ENCODE data around the gene TMEM61.
"Not testable (repeated sequence)": the region's sequence is repeated elsewhere in the genome, so short reads cannot be mapped to it uniquely, and the experiment has no call there.

TMEM61 gene

DNA sequence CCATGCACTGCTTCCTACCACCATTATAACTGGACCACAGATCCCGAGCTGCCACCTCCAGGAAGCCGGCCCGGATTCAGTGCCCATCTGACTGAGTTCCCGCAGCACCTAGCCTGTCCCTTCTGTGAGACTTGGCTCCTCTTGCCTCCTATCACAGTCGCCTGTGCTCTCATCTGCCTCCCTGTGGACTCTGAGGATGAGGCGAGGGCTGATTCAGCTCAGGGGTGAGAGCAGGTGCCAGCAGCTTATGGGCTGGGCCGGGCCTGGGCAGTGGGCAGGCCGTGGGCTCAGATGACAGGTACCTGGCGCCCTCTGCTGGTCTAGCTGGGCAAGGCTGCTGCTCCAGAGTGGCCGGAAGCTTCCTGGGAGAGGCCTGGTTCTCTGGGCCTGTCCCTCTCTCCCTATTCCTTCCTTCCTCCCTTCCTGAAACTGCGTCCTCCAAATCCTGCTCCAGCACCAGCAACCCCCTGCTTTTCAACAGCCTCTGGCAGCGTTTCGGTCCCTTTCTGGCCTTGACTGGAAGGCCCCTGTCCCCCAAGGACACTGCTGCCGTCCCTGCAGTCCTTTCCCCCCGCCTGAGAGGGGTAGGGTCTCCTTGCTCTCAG lies 41.6 kb downstream of the TMEM61 start:
- ATAC-seq (ENCODE audit: low read depth) = peak; percentile 100
- Histone ChIP-seq H3K27me3 (ENCODE audit: insufficient read depth, poor library complexity, severe bottlenecking) (no peaks in the 10 kb centered on the region), H3K27ac (ENCODE audit: poor library complexity, severe bottlenecking) (no peak overlapping the region), H3K4me1 (ENCODE audit: insufficient read depth, poor library complexity, severe bottlenecking) (no peaks in the 10 kb centered on the region), H3K36me3 (ENCODE audit: low read depth) (no peaks in the 10 kb centered on the region), H3K4me3 (ENCODE audit: severe bottlenecking) (no peak overlapping the region), H3K9me3 (ENCODE audit: severe bottlenecking) (no peaks in the 10 kb centered on the region)
- TF ChIP-seq, protein P1, sequence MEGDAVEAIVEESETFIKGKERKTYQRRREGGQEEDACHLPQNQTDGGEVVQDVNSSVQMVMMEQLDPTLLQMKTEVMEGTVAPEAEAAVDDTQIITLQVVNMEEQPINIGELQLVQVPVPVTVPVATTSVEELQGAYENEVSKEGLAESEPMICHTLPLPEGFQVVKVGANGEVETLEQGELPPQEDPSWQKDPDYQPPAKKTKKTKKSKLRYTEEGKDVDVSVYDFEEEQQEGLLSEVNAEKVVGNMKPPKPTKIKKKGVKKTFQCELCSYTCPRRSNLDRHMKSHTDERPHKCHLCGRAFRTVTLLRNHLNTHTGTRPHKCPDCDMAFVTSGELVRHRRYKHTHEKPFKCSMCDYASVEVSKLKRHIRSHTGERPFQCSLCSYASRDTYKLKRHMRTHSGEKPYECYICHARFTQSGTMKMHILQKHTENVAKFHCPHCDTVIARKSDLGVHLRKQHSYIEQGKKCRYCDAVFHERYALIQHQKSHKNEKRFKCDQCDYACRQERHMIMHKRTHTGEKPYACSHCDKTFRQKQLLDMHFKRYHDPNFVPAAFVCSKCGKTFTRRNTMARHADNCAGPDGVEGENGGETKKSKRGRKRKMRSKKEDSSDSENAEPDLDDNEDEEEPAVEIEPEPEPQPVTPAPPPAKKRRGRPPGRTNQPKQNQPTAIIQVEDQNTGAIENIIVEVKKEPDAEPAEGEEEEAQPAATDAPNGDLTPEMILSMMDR (IDR thresholded peaks at IDR 0.05; ENCODE audit: poor library complexity, severe bottlenecking) = peak; percentile 95
- peak; percentile 89 for DNase-seq (ENCODE audit: low spot score)

DNA sequence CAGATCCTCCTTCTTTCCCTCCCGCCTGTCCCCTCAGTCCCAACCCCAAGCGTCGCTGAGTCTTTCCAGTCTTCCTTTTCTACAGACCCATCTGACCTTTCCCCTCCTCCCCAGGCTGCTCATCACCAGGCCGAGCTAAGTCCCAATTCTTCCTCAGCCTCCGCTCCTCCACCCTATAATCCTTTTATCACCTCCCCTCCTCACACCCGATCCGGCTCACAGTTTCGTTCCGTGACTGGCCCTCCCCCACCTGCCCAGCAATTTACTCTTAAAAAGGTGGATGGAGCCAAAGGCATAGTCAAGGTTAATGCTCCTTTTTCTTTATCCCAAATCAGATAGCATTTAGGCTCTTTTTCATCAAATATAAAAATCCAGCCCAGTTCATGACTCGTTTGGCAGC lies 43.7 kb downstream of the TMEM61 start:
- H3K36me3 ChIP-seq (ENCODE audit: low read depth); H3K4me3 ChIP-seq (ENCODE audit: severe bottlenecking); DNase-seq (ENCODE audit: low spot score); H3K27me3 ChIP-seq (ENCODE audit: insufficient read depth, poor library complexity, severe bottlenecking); H3K27ac ChIP-seq (ENCODE audit: poor library complexity, severe bottlenecking); H3K4me1 ChIP-seq (ENCODE audit: insufficient read depth, poor library complexity, severe bottlenecking); ATAC-seq (ENCODE audit: low read depth); H3K9me3 ChIP-seq (ENCODE audit: severe bottlenecking): not testable (repeated sequence)

DNA sequence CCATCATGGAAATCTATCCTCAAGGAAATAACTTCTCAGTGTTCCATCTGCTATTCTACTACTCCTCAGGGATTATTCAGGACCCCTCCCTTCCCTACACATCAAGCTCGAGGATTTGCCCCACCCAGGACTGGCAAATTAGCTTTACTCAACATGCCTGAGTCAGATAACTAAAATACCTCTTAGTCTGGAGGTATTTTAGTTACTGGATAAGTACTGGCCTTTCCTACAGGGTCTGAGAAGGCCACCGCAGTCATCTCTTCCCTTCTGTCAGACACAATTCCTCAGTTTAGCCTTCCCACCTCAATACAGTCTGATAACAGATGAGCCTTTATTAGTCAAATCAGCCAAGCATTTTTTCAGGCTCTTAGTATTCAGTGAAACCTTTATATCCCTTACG lies 46.3 kb downstream of the TMEM61 start:
- H3K27ac ChIP-seq (ENCODE audit: poor library complexity, severe bottlenecking); H3K4me3 ChIP-seq (ENCODE audit: severe bottlenecking); H3K9me3 ChIP-seq (ENCODE audit: severe bottlenecking); H3K36me3 ChIP-seq (ENCODE audit: low read depth); DNase-seq (ENCODE audit: low spot score); H3K4me1 ChIP-seq (ENCODE audit: insufficient read depth, poor library complexity, severe bottlenecking); H3K27me3 ChIP-seq (ENCODE audit: insufficient read depth, poor library complexity, severe bottlenecking); ATAC-seq (ENCODE audit: low read depth): not testable (repeated sequence)

DNA sequence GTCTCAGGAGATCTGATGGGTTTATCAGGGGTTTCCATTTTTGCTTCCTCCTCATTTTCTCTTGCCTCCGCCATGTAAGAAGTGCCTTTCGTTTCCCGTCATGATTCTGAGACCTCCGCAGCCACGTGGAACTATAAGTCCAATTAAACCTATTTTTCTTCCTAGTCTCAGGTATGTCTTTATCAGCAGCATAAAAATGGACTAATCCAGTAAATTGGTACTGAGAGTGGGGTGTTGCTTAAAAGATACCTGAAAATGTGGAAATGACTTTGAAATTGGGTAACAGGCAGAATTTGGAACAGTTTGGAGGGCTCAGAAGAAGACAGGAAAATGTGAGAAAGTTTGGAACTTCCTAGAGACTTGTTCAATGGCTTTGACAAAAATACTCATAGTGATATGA lies 50.7 kb downstream of the TMEM61 start:
- not testable (repeated sequence) for H3K9me3 ChIP-seq (ENCODE audit: severe bottlenecking); H3K27me3 ChIP-seq (ENCODE audit: insufficient read depth, poor library complexity, severe bottlenecking); H3K4me3 ChIP-seq (ENCODE audit: severe bottlenecking); H3K4me1 ChIP-seq (ENCODE audit: insufficient read depth, poor library complexity, severe bottlenecking); H3K36me3 ChIP-seq (ENCODE audit: low read depth); H3K27ac ChIP-seq (ENCODE audit: poor library complexity, severe bottlenecking); ATAC-seq (ENCODE audit: low read depth); DNase-seq (ENCODE audit: low spot score)

DNA sequence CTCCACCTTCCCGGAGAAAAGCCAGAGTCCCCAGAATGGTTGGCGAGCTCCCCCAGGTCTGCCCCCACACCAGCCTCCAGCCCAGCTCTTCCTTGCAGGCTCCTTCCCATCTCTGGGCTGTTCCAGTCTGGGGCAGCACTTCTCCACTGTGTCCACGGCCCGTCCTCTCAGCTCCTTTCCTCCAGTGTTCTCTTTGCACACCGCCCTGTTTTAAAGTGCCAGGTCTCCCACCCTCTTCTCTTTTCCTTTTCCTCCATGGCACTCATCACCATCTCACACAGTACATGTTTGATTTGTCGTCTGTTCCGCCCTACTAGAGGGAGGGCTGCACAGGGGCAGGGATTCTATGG lies 52.8 kb downstream of the TMEM61 start:
- ATAC-seq (ENCODE audit: low read depth) = no peak
- H3K4me1 ChIP-seq (ENCODE audit: insufficient read depth, poor library complexity, severe bottlenecking) = no peaks in the 10 kb centered on the region

DNA sequence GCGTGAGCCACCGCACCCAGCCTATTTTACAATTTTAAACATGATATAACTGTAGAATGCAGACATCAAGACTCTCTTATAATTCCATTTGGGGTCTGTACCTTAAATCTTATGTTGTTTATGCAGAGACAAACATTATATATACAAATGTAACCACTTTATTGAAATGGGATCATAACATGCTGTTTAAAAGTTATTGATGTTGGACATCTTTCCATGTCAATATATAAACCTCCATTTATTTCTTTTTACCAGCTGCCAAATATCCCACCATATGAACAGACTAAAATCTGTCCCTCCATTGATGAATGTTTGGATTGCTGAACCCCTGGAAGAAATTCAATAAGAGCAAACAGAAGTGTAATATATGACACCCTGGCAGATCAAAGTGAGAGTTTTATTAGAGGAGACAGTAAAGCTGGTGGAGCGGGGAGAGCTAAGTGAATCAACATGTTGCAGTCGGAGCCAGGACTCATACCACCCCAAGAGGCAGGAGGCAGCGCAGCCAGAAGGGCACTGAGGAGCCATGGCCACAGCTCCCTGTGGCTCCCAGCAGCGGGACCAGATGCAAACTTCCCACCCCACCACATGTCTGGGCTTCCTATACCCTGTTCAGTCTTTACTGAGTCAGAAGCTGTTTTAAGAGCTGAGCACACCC lies 54.2 kb downstream of the TMEM61 start:
- no peak for DNase-seq (ENCODE audit: low spot score)
- H3K27ac ChIP-seq (ENCODE audit: poor library complexity, severe bottlenecking) = no peak overlapping the region
- no peak overlapping the region for H3K4me3 ChIP-seq (ENCODE audit: severe bottlenecking)
- H3K36me3 ChIP-seq (ENCODE audit: low read depth) = no peaks in the 10 kb centered on the region
- TF ChIP-seq, protein P1 (IDR thresholded peaks at IDR 0.05; ENCODE audit: poor library complexity, severe bottlenecking) = no peak
- H3K9me3 ChIP-seq (ENCODE audit: severe bottlenecking) = no peaks in the 10 kb centered on the region
- peaks cover 5% of the 10 kb centered on the region for H3K4me1 ChIP-seq (ENCODE audit: insufficient read depth, poor library complexity, severe bottlenecking)
- H3K27me3 ChIP-seq (ENCODE audit: insufficient read depth, poor library complexity, severe bottlenecking) = no peaks in the 10 kb centered on the region
- ATAC-seq (ENCODE audit: low read depth) = no peak

More for the DNA sequence above, 52.8 kb downstream of the TMEM61 start:
- Histone ChIP-seq H3K27ac (ENCODE audit: poor library complexity, severe bottlenecking) (no peak overlapping the region), H3K9me3 (ENCODE audit: severe bottlenecking) (no peaks in the 10 kb centered on the region), H3K4me3 (ENCODE audit: severe bottlenecking) (no peak overlapping the region), H3K27me3 (ENCODE audit: insufficient read depth, poor library complexity, severe bottlenecking) (no peaks in the 10 kb centered on the region), H3K36me3 (ENCODE audit: low read depth) (no peaks in the 10 kb centered on the region)
- TF ChIP-seq, protein P1 (IDR thresholded peaks at IDR 0.05; ENCODE audit: poor library complexity, severe bottlenecking) = no peak
- DNase-seq (ENCODE audit: low spot score) = no peak

Data from RWPE2 (cell line).